ENCODE measurements around the gene PXN. TPM values are rescaled to one million over a fixed set of nuclear protein-coding genes. Genes with fewer than 3 reads are reported as not detected.

The PXN gene
- total and polyA plus RNA-seq, 10 of the 15 experiments (the other 5 are each of a cell fraction or from before 2014, with no cell fraction given): 1.0 to 32.0 (median 11.5) TPM

DNA sequence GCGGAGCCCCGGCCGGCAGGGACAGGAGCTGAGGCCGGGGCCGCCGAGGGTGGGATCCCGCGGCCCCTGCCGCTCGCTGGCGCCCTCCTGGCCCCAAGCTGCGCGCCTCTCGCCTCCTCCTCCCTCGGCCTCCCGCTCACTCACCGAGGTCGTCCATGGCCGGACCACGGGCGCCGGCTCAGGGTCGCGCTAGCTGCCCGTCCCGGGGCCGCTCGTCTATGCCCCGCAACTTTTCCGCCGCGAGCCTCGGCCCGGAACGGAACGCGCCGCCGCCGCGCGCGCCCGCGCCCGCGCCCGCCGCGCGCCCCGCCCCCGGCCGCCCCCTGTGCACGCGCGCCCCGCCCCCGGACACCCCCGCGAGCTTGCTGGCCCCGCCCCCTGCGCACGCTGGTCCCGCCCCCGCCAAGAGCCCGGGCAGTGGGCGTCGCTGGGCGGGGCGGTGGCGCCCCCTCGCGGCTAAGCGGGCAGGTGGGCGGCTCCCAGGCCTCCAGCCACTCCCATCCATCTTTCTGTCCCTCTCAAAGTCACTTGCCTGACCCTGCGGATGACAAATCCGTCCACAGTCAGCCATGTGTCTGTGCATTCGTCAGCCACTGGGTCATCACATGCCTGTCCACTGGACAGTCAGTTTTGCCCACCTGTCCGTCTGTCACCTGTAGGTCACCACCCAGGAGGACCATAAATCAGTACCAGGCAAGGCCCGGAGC is at the start of gene PXN (continued):
- TF ChIP-seq MXI1 (IDR thresholded peaks at IDR 0.05; ENCODE audit: low read depth, low read length) (no peak), YY1 (IDR thresholded peaks at IDR 0.05; ENCODE audit: low read depth, low read length) (0 out of 2 replicates have a peak, but pooled peaks have one; percentile 44), RCOR1 (conservative IDR thresholded peaks at IDR 0.05; ENCODE audit: low read depth, low read length) (no peak), EED (IDR thresholded peaks at IDR 0.05; ENCODE audit: low read depth) (no peak), TCF12 (IDR thresholded peaks at IDR 0.05; ENCODE audit: low read depth, low read length) (no peak), HDGF (IDR thresholded peaks at IDR 0.05) (no peak), CEBPB (IDR thresholded peaks at IDR 0.05; ENCODE audit: borderline replicate concordance in 1 of 2, low read depth in 2 of 2, low read length in 2 of 2) (no peak), BCL11A (IDR thresholded peaks at IDR 0.05; ENCODE audit: low read depth, low read length) (no peak), SMAD5 (IDR thresholded peaks at IDR 0.05; ENCODE audit: low read depth) (no peak), SP1 (IDR thresholded peaks at IDR 0.05; ENCODE audit: low read depth, low read length) (no peak), CBFB (IDR thresholded peaks at IDR 0.05; ENCODE audit: low read depth) (no peak), POLR2A (IDR thresholded peaks at IDR 0.05; ENCODE audit: low read depth, low read length) (peak; percentile 78), CBX3 (IDR thresholded peaks at IDR 0.05; ENCODE audit: borderline replicate concordance, low read depth) (no peak), PKNOX1 (IDR thresholded peaks at IDR 0.05) (0 out of 2 replicates have a peak, but pooled peaks have one; percentile 44), SREBF1 (IDR thresholded peaks at IDR 0.05; ENCODE audit: low read length) (no peak), RAD21 (IDR thresholded peaks at IDR 0.05; ENCODE audit: insufficient read depth, low read depth, low read length) (peak; percentile 81), SKIL (IDR thresholded peaks at IDR 0.05; ENCODE audit: low read depth, poor library complexity, severe bottlenecking) (no peak), CBX5 (IDR thresholded peaks at IDR 0.05; ENCODE audit: low read depth) (no peak), CREB1 (IDR thresholded peaks at IDR 0.05; ENCODE audit: low read depth) (peak; percentile 33; the same call in 1 of the 2 replicates), ZNF217 (IDR thresholded peaks at IDR 0.05) (no peak), JUND (IDR thresholded peaks at IDR 0.05; ENCODE audit: low read depth, low read length) (no peak), SMARCA5 (IDR thresholded peaks at IDR 0.05) (0 out of 2 replicates have a peak, but pooled peaks have one; percentile 26), MYC (IDR thresholded peaks at IDR 0.05; ENCODE audit: insufficient read depth, insufficient read length, insufficient replicate concordance, low read length, severe bottlenecking) (no peak), ZBTB33 (IDR thresholded peaks at IDR 0.05) (no peak), EGR1 (IDR thresholded peaks at IDR 0.05; ENCODE audit: borderline replicate concordance in 1 of 2, low read depth in 2 of 2, low read length in 2 of 2) (peak in 1 of 2 experiments; percentile 94; a peak in 2 of 3 replicates), ZNF24 (IDR thresholded peaks at IDR 0.05) (0 out of 2 replicates have a peak, but pooled peaks have one; percentile 27)
